Astrocyte of the spinal cord (primary cell): ENCODE results near the gene CLEC18C.
"Not testable (repeated sequence)": the region's sequence is repeated elsewhere in the genome, so short reads cannot be mapped to it uniquely, and the experiment has no call there.

Experiments
- DNase-seq: peaks from one replicate; pipeline ENCODE4 v3.0.0; 2011; ENCODE audit warnings: low read depth, low spot score
- H3K4me3 ChIP-seq: 2 replicates; pipeline ENCODE4 v1.5.1; 2011; ENCODE audit warnings: low read depth, mild to moderate bottlenecking, low read length, moderate library complexity
- in situ Hi-C: cut with HindIII; loops from 2 replicates; pipeline ENCODE4 v1.10.0; 2017; ENCODE audit warnings: low sequenced_read_pairs

CLEC18C gene

DNA sequence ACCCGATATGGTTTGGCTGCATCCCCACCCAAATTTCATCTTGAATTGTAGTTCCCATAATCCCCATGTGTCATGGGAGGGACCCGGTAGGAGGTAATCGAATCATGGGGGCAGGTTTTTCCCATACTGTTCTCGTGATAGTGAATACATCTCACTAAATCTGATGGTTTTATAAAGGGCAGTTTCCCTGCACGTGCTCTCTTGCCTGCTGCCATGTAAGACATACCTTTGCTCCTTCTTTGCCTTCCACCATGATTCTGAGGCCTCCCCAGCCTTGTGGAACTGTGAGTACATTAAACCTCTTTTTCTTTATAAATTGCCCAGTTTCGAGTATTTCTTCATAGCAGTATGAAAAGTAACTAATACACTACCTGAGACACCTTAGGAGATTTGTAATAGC lies 32.8 kb downstream of the CLEC18C start:
- H3K4me3 ChIP-seq, in situ Hi-C loops, DNase-seq: not testable (repeated sequence)

GRCh38 chr16:70218586-70218985 lies 45.0 kb downstream of the CLEC18C start:
- H3K4me3 ChIP-seq, DNase-seq, in situ Hi-C loops: not testable (repeated sequence)

- H3K4me3 ChIP-seq, DNase-seq, in situ Hi-C loops: not testable (repeated sequence)
These were observed 49.0 kb downstream of the CLEC18C start for GRCh38 chr16:70222574-70222973.

DNA sequence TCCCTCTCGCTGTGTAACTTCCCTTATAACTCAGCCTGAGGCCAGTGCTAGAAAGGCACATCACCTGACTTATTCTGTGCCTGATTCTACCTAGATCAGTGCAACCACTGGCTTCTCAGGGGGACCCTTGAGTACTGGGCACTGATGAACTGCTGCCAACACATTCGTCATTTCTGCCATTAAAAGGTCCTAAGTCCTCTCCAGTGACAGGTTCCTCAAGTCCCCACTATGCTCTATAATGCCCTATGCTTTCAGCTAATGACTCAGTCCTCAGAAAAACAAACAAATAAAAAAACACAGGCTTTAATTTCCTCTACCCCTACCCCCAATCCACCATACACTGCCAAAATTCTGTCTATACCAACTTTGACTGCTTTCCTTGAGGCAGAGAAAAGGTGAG lies 49.6 kb downstream of the CLEC18C start:
- in situ Hi-C loops, DNase-seq, H3K4me3 ChIP-seq: not testable (repeated sequence)

DNA sequence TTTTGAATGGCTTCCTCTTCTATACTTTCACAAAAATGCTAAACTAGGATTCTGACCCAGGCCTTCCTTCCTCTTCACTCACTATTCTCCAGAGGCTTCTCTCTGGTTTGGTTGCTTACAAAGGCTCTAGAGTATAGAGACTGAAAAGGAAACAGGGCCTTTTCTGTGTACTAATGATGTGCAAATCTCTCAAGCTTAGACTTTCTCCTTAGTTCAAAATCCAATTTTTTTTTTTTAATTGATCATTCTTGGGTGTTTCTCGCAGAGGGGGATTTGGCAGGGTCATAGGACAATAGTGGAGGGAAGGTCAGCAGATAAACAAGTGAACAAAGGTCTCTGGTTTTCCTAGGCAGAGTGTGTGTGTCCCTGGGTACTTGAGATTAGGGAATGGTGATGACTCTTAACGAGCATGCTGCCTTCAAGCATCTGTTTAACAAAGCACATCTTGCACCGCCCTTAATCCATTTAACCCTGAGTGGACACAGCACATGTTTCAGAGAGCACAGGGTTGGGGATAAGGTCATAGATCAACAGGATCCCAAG lies 50.5 kb downstream of the CLEC18C start:
- DNase-seq, H3K4me3 ChIP-seq, in situ Hi-C loops: not testable (repeated sequence)

DNA sequence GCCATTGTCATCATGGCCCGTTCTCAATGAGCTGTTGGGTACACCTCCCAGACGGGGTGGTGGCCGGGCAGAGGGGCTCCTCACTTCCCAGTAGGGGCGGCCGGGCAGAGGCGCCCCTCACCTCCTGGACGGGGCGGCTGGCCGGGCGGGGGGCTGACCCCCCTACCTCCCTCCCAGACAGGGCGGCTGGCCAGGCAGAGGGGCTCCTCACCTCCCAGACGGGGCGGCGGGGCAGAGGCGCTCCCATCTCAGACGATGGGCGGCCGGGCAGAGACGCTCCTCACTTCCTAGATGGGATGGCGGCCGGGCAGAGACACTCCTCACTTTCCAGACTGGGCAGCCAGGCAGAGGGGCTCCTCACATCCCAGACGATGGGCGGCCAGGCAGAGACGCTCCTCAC lies 51.1 kb downstream of the CLEC18C start:
- DNase-seq, in situ Hi-C loops, H3K4me3 ChIP-seq: not testable (repeated sequence)

DNA sequence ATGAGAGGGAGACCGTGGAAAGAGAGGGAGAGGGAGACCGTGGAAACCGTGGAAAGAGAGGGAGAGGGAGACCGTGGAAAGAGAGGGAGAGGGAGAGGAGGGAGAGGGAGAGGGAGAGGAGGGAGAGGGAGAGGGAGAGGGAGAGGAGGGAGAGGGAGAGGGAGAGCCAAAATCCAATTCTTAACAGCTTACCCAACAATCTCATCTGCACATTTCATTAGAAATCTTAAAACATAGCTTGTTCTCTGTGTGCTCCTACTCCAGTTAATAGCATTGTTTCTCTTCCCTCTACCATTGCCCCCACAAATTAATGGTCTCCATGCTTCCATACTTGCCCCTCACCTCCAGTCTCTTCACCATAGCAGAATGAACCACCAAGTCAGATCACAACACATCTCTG lies 51.8 kb downstream of the CLEC18C start:
- H3K4me3 ChIP-seq, in situ Hi-C loops, DNase-seq: not testable (repeated sequence)

DNA sequence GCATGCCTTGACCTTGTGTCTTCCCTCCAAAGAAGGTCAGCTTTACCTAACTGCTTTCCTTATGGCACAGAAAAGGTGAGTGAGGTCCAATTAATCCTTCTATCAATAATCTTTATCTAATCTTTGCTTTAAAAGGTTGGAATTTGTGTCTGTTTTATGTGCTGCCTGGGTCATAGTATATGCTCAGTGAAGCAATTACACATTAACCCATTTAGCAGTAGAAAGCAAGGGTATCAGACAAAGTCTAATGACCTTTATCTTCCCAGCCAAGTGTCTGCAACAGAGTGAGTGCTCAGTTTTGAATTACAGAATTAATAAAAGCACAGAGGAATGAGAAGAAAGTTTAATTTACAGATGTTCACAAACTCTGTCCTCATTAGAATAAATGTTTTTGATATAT lies 52.4 kb downstream of the CLEC18C start:
- in situ Hi-C loops, H3K4me3 ChIP-seq, DNase-seq: not testable (repeated sequence)

- DNase-seq, in situ Hi-C loops, H3K4me3 ChIP-seq: not testable (repeated sequence)
These were observed 58.2 kb downstream of the CLEC18C start for GRCh38 chr16:70231831-70232230.
